Measurements from ENCODE around the gene GNG3. TPM values are rescaled to one million over a fixed set of nuclear protein-coding genes. Genes with fewer than 3 reads are reported as not detected.
A peak's percentile ranks its signal among the peaks of the same experiment; 100 is the strongest.

GNG3 gene
- total and polyA plus RNA-seq, 2 of the 4 experiments (the other 2 are of a cell fraction), result not detected

GRCh38 chr11:62669420-62670161 is 37.9 kb upstream of the GNG3 start:
- no peak overlapping the region for H3K27ac ChIP-seq (ENCODE audit: insufficient read depth, low read length)
- H4K91ac ChIP-seq (ENCODE audit: insufficient read depth, low read depth, low read length), result no peak overlapping the region
- H3K4me2 ChIP-seq (ENCODE audit: low read depth, low read length), result no peak overlapping the region
- CTCF ChIA-PET, result interaction anchor here (1.0 kb wide), 1 partner anchor 12 kb away, joined by 3 read pairs; no protein-coding TSS in a partner anchor
- TF ChIP-seq RFX5 (IDR thresholded peaks at IDR 0.05; ENCODE audit: low read depth, low read length) (no peak), RAD21 (IDR thresholded peaks at IDR 0.05; ENCODE audit: low read length) (no peak)
- H4K5ac ChIP-seq (ENCODE audit: low read depth, low read length), result no peak overlapping the region
- no peak overlapping the region for H2AK9ac ChIP-seq (replicated peaks; ENCODE audit: low read depth, low read length, poor library complexity)
- H3K4ac ChIP-seq (ENCODE audit: low read depth, low read length), result no peak overlapping the region
- H3K79me1 ChIP-seq (ENCODE audit: low read depth in 1 of 2, low read length in 2 of 2), result peaks cover 34 to 72% of the 10 kb centered on the region in 2 experiments
- H3K27me3 ChIP-seq (ENCODE audit: control insufficient read depth, insufficient read depth, low read length), result no peaks in the 10 kb centered on the region
- H2BK5ac ChIP-seq (ENCODE audit: low read depth, low read length, poor library complexity, severe bottlenecking), result no peak overlapping the region
- no peak overlapping the region for H2AFZ ChIP-seq (replicated peaks; ENCODE audit: low read length, poor library complexity)
- peaks cover 9% of the 10 kb centered on the region for H3K9me1 ChIP-seq (ENCODE audit: insufficient read depth, low read length)
- peaks cover 16% of the 10 kb centered on the region for H3K36me3 ChIP-seq (ENCODE audit: control insufficient read depth, insufficient read depth, low read length)
- H2BK20ac ChIP-seq (ENCODE audit: low read depth, low read length), result no peak overlapping the region
- no peak for DNase-seq
- peaks cover 11% of the 10 kb centered on the region for H3K4me1 ChIP-seq (ENCODE audit: control insufficient read depth, insufficient read depth, low read length)
- dilution Hi-C loops (cut with HindIII; ENCODE audit: low sequenced_read_pairs, unreplicated experiment) (no loop called here), in situ Hi-C loops (cut with MboI; ENCODE audit: low sequenced_read_pairs) (no loop called here), intact Hi-C loops (cut with micrococcal nuclease) (no loop called here)
- H3K23ac ChIP-seq (ENCODE audit: low read depth, low read length), result no peak overlapping the region
- peak overlapping the region; percentile 21 for H2AK5ac ChIP-seq (ENCODE audit: low read depth, low read length)
- no peaks in the 10 kb centered on the region for H3K9me3 ChIP-seq (ENCODE audit: control insufficient read depth, insufficient read depth, low read length)
- POLR2A ChIA-PET (ENCODE audit: unreplicated experiment), result interaction anchor here (0.6 to 1.6 kb wide), 2 partner anchors 11 to 250 kb away, joined by 3 to 10 read pairs; no protein-coding TSS in a partner anchor
- BruUV-seq (replicated peaks), result no TSS peak
- no peak overlapping the region for H2BK120ac ChIP-seq (ENCODE audit: low read depth, low read length)
- H2BK15ac ChIP-seq (ENCODE audit: low read depth, low read length), result no peak overlapping the region
- no peak overlapping the region for H3K18ac ChIP-seq (ENCODE audit: low read depth, low read length)
- H3K56ac ChIP-seq (ENCODE audit: extremely low read depth, insufficient read depth, low read length), result no peak overlapping the region
- no peak for ATAC-seq (ENCODE audit: low read depth)
- H4K20me1 ChIP-seq (ENCODE audit: insufficient read depth, low read length), result peaks cover 18% of the 10 kb centered on the region
- WGBS, 2 experiments (ENCODE audit: extremely low coverage in 2 of 2, insufficient read length in 1 of 2), result 100% methylated on average over 1 of the region's 4 CpGs; no CpG with 5 or more reads in 1 of the 2 experiments
- no peak overlapping the region for H3K4me3 ChIP-seq (ENCODE audit: insufficient read depth, low read depth, low read length)
- H3K14ac ChIP-seq (replicated peaks; ENCODE audit: low read depth, low read length), result no peak overlapping the region
- no peak overlapping the region for H4K8ac ChIP-seq (ENCODE audit: low read depth in 2 of 2, low read length in 2 of 2)
- H3K9ac ChIP-seq (ENCODE audit: low read depth, low read length), result no peak overlapping the region

Data from IMR-90 (cell line).